H9 (cell line): ENCODE measurements around the gene VPS39. TPM values are rescaled to one million over a fixed set of nuclear protein-coding genes. Genes with fewer than 3 reads are reported as not detected.

ENCODE experiments used
- DNase-seq: peaks from one replicate; pipeline ENCODE4 v3.0.0-alpha.2; 2017
- H2AFZ ChIP-seq: one replicate; pipeline ENCODE4 v1.6.1; 2013; ENCODE audit warnings: mild to moderate bottlenecking, low read length, control low read depth, moderate library complexity
- H2AK5ac ChIP-seq: 2 replicates; pipeline ENCODE4 v1.6.1; 2013; ENCODE audit warnings: low read length, control low read depth, mixed read lengths; ENCODE audit not compliant: insufficient read length
- H2BK120ac ChIP-seq: one replicate; pipeline ENCODE4 v1.6.1; 2013; ENCODE audit warnings: low read depth, mild to moderate bottlenecking, low read length, control low read depth, inconsistent platforms; ENCODE audit not compliant: poor library complexity, severe bottlenecking
- H2BK12ac ChIP-seq: 2 replicates; pipeline ENCODE4 v1.6.1; 2013; ENCODE audit warnings: low read length, control low read depth, mixed read lengths, low read depth; ENCODE audit not compliant: insufficient read length
- H2BK15ac ChIP-seq: 2 replicates; pipeline ENCODE4 v1.6.1; 2013; ENCODE audit warnings: low read depth, low read length, control low read depth
- H2BK20ac ChIP-seq: one replicate; pipeline ENCODE4 v1.6.1; 2013; ENCODE audit warnings: low read depth, mild to moderate bottlenecking, low read length, control low read depth, inconsistent platforms; ENCODE audit not compliant: poor library complexity, severe bottlenecking
- H2BK5ac ChIP-seq: 2 replicates; pipeline ENCODE4 v1.6.1; 2013; ENCODE audit warnings: low read length, control low read depth, mixed read lengths; ENCODE audit not compliant: insufficient read length
- H3K14ac ChIP-seq: 2 replicates; pipeline ENCODE4 v1.6.1; 2013; ENCODE audit warnings: low read length, control low read depth; ENCODE audit not compliant: insufficient read depth
- H3K18ac ChIP-seq: 2 replicates; pipeline ENCODE4 v1.6.1; 2013; ENCODE audit warnings: low read depth, mild to moderate bottlenecking, mixed read lengths, low read length, control low read depth; ENCODE audit not compliant: insufficient read length
- H3K23ac ChIP-seq: 2 replicates; pipeline ENCODE4 v1.6.1; 2013; ENCODE audit warnings: low read length, control low read depth, mixed read lengths, low read depth; ENCODE audit not compliant: insufficient read length
- H3K23me2 ChIP-seq: 2 replicates; pipeline ENCODE4 v1.6.1; 2013; ENCODE audit warnings: low read depth, mild to moderate bottlenecking, mixed read lengths, low read length, control low read depth; ENCODE audit not compliant: insufficient read length, poor library complexity, severe bottlenecking
- H3K27ac ChIP-seq: 2 replicates; pipeline ENCODE4 v1.5.1; 2013; ENCODE audit warnings: low read length, control low read depth, mixed read lengths, low read depth; ENCODE audit not compliant: insufficient read length
- H3K27me3 ChIP-seq: 2 replicates; pipeline ENCODE4 v1.6.1; 2013; ENCODE audit warnings: low read length, control low read depth, inconsistent platforms; ENCODE audit not compliant: insufficient read depth
- H3K4ac ChIP-seq: 2 replicates; pipeline ENCODE4 v1.6.1; 2013; ENCODE audit warnings: low read depth, mild to moderate bottlenecking, control low read depth, inconsistent platforms, low read length, moderate library complexity
- H3K4me1 ChIP-seq: 2 replicates; pipeline ENCODE4 v1.6.1; 2013; ENCODE audit warnings: low read length, control low read depth, inconsistent platforms; ENCODE audit not compliant: insufficient read depth
- H3K4me2 ChIP-seq: 2 replicates; pipeline ENCODE4 v1.6.1; 2013; ENCODE audit warnings: low read length, control low read depth, mixed read lengths; ENCODE audit not compliant: insufficient read length, insufficient read depth
- H3K56ac ChIP-seq: 2 replicates; pipeline ENCODE4 v1.6.1; 2013; ENCODE audit warnings: low read depth, mild to moderate bottlenecking, mixed read lengths, low read length, control low read depth; ENCODE audit not compliant: insufficient read length
- H3K79me1 ChIP-seq: 2 replicates; pipeline ENCODE4 v1.6.1; 2013; ENCODE audit warnings: low read depth, mild to moderate bottlenecking, moderate library complexity, low read length, control low read depth, inconsistent platforms; ENCODE audit not compliant: insufficient read depth, poor library complexity, severe bottlenecking
- H3K79me2 ChIP-seq: 2 replicates; pipeline ENCODE4 v1.6.1; 2013; ENCODE audit warnings: low read length, control low read depth, inconsistent platforms; ENCODE audit not compliant: insufficient read depth
- H3K9ac ChIP-seq: 2 replicates; pipeline ENCODE4 v1.6.1; 2013; ENCODE audit warnings: low read length, control low read depth, mixed read lengths; ENCODE audit not compliant: insufficient read length; ENCODE audit errors: extremely low read depth
- H3K9me3 ChIP-seq: one replicate; pipeline ENCODE4 v1.6.1; 2013; ENCODE audit warnings: low read depth, low read length, inconsistent platforms; ENCODE audit not compliant: control insufficient read depth
- H3T11ph ChIP-seq: one replicate; pipeline ENCODE4 v1.6.1; 2013; ENCODE audit warnings: mild to moderate bottlenecking, low read length, control low read depth, inconsistent platforms
- H4K20me1 ChIP-seq: one replicate; pipeline ENCODE4 v1.6.1; 2013; ENCODE audit not compliant: control insufficient read depth, insufficient read length, insufficient read depth
- H4K5ac ChIP-seq: 2 replicates; pipeline ENCODE4 v1.6.1; 2013; ENCODE audit warnings: low read depth, mild to moderate bottlenecking, mixed read lengths, low read length, control low read depth; ENCODE audit not compliant: insufficient read length
- H4K8ac ChIP-seq: replicated peaks from 2 replicates; pipeline ENCODE4 v1.6.1; 2013; ENCODE audit warnings: low read length, control low read depth, mixed read lengths, low read depth; ENCODE audit not compliant: insufficient read length
- H4K91ac ChIP-seq: 2 replicates; pipeline ENCODE4 v1.6.1; 2013; ENCODE audit warnings: low read depth, mild to moderate bottlenecking, moderate library complexity, mixed read lengths, low read length, control low read depth; ENCODE audit not compliant: insufficient read length
- H3K27ac Mint-ChIP-seq, 3 experiments: 2 replicates in 2 of 3; 3 replicates in 1 of 3; pipeline ENCODE4 v1.8.0; 2020 to 2021; ENCODE audit warnings: mixed read lengths in 3 of 3, mild to moderate bottlenecking in 1 of 3, moderate library complexity in 1 of 3
- H3K27me3 Mint-ChIP-seq: 2 replicates; pipeline ENCODE4 v1.8.0; 2021; ENCODE audit warnings: low read depth, mild to moderate bottlenecking, moderate library complexity, mixed read lengths
- H3K36me3 Mint-ChIP-seq, 3 experiments: 2 replicates in 2 of 3; 3 replicates in 1 of 3; pipeline ENCODE4 v1.8.0; 2020 to 2021; ENCODE audit warnings: low read depth in 3 of 3, mixed read lengths in 3 of 3; ENCODE audit not compliant: insufficient read depth in 1 of 3
- H3K4me1 Mint-ChIP-seq, 2 experiments: 2 replicates each; pipeline ENCODE4 v1.8.0; 2020; ENCODE audit warnings: mixed read lengths in 2 of 2
- H3K4me3 Mint-ChIP-seq, 2 experiments: 2 replicates in 1 of 2; 3 replicates in 1 of 2; pipeline ENCODE4 v1.8.0; 2020 to 2021; ENCODE audit warnings: mild to moderate bottlenecking in 2 of 2, mixed read lengths in 2 of 2, moderate library complexity in 1 of 2
- H3K9me3 Mint-ChIP-seq, 2 experiments: 2 replicates in 1 of 2; 3 replicates in 1 of 2; pipeline ENCODE4 v1.8.0; 2020; ENCODE audit warnings: mild to moderate bottlenecking in 2 of 2, mixed read lengths in 2 of 2, moderate library complexity in 1 of 2
- CTCF ChIP-seq: fragments of 200-600 bp; sonication (generic); conservative IDR thresholded peaks from 3 replicates; pipeline ENCODE4 v1.8.0; 2021; ENCODE audit warnings: antibody characterized with exemption, mild to moderate bottlenecking
- WGBS: extraction: QIAGEN DNeasy Blood & Tissue Kit; methylation state at CpG from one replicate; pipeline ENCODE4 v1.1.7; 2013; ENCODE audit warnings: missing lambda C conversion rate, low lambda C conversion rate, mixed read lengths; ENCODE audit not compliant: insufficient read length; ENCODE audit errors: extremely low coverage; 5-methylcytosine and 5-hydroxymethylcytosine counted together
- total RNA-seq: library from RNA; stranded (reverse); gene quantifications from 2 replicates; pipeline ENCODE4 v1.2.1, GENCODE V29; 2021

Gene VPS39
- total RNA-seq, 1 experiment from 2014 or later, result 48.6 TPM

DNA sequence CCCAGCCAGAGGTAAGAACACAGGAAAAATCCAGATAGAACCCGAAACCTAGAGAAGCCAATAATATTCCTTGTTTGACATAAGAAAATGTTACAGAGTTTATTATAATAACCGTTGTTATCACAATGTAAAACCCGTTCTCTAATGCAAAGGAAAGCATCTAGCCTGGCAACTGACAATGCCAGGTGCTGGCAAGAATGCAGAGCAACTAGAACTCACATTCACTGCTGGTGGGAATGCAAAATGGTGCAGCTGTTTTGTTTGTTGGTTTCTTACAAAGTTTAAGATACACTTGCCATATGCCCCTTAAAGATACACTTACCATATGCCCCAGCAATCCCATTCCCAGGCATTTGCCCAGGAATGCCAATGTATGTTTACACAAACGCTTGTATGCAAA is 23.4 kb downstream of the VPS39 start:
- Histone ChIP-seq H3K18ac (no peak overlapping the region), H3K14ac (no peak overlapping the region), H3K4me1 (no peaks in the 10 kb centered on the region), H4K8ac (no peak overlapping the region), H4K5ac (no peak overlapping the region), H2BK15ac (no peak overlapping the region), H2AK5ac (no peak overlapping the region), H2BK20ac (no peak overlapping the region), H3K9me3 (no peaks in the 10 kb centered on the region), H3K4ac (no peak overlapping the region), H3K56ac (no peak overlapping the region), H3K79me2 (no peaks in the 10 kb centered on the region), H4K20me1 (no peaks in the 10 kb centered on the region), H4K91ac (no peak overlapping the region), H3K23ac (no peak overlapping the region), H3K9ac (no peak overlapping the region), H3K79me1 (no peaks in the 10 kb centered on the region), H2BK120ac (no peak overlapping the region), H2BK12ac (no peak overlapping the region), H2BK5ac (no peak overlapping the region), H2AFZ (no peak overlapping the region), H3K4me2 (no peak overlapping the region), H3T11ph (no peak overlapping the region), H3K23me2 (no peaks in the 10 kb centered on the region), H3K27me3 (no peaks in the 10 kb centered on the region), H3K27ac (no peak overlapping the region)
- Mint-ChIP-seq H3K4me1 (no peaks in the 10 kb centered on the region), H3K4me3 (no peak overlapping the region), H3K36me3 (peaks cover 9 to 78% (median 66%) of the 10 kb centered on the region in 3 experiments; a peak in 6 of 7 replicates), H3K27ac (no peak overlapping the region), H3K9me3 (no peaks in the 10 kb centered on the region), H3K27me3 (no peaks in the 10 kb centered on the region)
- WGBS, result no CpG with 5 or more reads among the region's 4 CpGs
- TF ChIP-seq CTCF, result no peak
- no peak for DNase-seq
